IPS-NIHi7 (cell line): ENCODE results near the gene ZMYND19.
A peak's percentile ranks its signal among the peaks of the same experiment; 100 is the strongest.
"Not testable (repeated sequence)": the region's sequence is repeated elsewhere in the genome, so short reads cannot be mapped to it uniquely, and the experiment has no call there.

Experiments
- DNase-seq: peaks from one replicate; pipeline ENCODE4 v3.0.0; 2012; ENCODE audit warnings: mixed read lengths; ENCODE audit errors: extremely low spot score

ZMYND19 gene

DNA sequence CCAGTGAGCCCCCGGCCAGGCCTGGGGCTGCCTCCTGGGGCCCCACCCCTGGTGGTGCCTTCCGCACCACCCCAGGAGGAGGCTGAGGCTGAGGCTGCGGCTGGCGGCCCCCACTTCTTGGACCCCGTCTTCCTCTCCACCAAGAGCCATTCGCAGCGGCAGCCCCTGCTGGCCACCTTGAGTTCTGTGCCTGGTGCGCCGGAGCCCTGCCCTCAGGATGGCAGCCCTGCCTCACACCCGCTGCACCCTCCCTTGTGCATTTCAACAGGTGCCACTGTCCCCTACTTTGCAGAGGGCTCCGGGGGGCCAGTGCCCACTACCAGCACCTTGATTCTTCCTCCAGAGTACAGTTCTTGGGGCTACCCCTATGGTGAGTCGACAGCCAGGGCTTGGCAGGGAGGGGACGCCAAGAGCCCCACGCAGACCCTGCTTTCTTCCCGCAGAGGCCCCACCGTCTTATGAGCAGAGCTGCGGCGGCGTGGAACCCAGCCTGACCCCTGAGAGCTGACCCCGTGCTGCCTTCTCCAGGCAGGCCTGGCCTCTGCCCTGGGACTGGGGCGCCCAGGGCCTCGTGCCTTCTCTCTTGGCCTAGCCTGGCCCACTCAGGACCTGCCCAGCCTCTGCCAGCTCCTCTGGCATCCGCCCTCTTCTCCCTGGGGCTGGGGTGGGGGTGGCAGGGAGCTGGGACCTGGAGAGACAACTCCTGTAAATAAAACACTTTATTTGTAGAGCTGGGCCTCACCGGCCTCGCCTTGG is 24.5 kb upstream of the ZMYND19 start:
- DNase-seq: no peak

DNA sequence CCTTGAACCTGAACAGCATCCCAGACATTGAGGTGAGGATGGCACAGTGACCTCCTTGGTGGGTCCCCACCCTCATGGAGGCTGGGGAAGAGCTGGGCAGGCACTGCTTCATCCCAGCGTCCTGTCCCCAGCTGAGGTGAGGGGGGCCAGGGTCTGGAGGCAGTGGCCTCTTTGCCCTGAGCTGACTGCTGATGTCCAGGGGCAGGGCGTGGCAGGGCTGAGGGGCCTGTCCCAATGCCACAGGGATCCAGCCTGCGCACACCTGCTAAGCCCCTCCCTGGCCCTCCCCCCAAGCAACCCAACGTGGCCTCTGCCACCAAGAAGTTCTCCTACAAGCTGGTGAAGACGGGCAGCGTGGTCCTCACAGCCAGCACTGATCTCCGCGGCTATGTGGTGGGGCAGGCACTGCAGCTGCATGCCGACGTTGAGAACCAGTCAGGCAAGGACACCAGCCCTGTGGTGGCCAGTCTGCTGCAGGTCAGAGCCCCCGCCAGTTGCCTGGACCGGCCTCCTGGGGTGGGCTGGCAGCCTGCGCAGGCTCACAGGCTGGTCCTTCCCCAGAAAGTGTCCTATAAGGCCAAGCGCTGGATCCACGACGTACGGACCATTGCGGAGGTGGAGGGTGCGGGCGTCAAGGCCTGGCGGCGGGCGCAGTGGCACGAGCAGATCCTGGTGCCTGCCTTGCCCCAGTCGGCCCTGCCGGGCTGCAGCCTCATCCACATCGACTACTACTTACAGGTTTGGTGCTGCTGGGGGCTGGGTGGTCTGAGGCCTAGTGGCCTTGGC is 23.6 kb upstream of the ZMYND19 start:
- DNase-seq: no peak

- DNase-seq: no peak
Observed at GRCh38 chr9:137613259-137613658, 22.9 kb upstream of the ZMYND19 start.

- DNase-seq: no peak
Observed at GRCh38 chr9:137612741-137613142, 22.4 kb upstream of the ZMYND19 start.

- peak; percentile 35 for DNase-seq
Observed at GRCh38 chr9:137611623-137612609, 21.6 kb upstream of the ZMYND19 start.

DNA sequence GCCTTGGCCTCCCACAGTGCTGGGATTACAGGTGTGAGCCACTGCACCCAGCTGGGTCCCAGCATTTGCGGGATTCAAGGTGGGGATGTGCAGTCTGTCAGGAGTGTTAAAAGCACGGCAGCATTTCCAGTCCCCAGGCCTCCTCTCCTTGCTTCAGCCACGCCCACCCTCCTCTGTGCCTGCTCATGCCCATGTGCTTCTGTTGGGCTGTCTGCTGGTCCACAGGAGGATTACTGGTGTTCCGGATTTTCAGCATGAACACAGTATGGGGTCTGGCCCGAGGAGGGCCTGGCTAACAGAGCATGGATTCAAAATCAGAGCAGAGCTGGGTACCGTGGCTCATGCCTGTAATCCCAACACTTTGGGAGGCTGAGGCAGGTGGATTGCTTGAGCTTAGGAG is 20.6 kb upstream of the ZMYND19 start:
- DNase-seq: no peak

DNA sequence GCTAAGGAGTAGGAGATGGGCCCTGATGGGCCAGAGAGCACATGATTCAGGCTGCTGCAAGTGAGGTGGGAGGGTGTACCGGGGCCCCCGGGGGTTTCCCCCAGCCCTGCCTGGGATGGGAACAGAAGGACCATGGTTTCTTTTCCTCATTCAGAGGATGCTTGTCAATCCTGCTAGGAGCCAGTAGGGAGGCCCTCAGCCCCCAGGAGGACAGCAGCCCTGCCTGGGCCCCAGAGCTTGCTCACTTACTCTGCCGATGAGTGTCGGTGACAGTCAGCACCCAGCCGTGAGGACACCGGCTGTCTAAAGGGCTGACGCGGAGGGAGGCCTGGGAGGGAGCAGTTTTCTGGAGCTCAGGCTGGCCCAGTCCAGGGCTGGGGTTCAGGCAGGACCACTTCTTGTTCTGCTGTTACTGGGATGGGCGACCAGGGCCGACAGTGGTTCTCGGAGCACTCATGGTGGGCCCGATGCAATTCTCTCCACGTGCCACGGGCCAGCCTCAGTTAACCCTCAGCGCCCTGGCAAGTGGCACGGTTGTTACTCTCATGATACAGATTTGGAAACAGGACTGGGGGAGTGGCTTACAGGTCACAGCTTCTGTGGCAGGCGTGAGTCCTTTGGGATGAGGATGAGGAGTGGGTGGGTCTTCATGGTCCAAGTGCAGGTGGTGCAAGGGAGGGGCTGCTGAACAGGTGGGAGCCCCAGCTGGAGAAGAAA is 17.0 kb upstream of the ZMYND19 start:
- DNase-seq: no peak

GRCh38 chr9:137606734-137607138 is 16.4 kb upstream of the ZMYND19 start:
- DNase-seq: no peak

- DNase-seq: no peak
Observed at GRCh38 chr9:137606005-137606621, 15.8 kb upstream of the ZMYND19 start.

DNA sequence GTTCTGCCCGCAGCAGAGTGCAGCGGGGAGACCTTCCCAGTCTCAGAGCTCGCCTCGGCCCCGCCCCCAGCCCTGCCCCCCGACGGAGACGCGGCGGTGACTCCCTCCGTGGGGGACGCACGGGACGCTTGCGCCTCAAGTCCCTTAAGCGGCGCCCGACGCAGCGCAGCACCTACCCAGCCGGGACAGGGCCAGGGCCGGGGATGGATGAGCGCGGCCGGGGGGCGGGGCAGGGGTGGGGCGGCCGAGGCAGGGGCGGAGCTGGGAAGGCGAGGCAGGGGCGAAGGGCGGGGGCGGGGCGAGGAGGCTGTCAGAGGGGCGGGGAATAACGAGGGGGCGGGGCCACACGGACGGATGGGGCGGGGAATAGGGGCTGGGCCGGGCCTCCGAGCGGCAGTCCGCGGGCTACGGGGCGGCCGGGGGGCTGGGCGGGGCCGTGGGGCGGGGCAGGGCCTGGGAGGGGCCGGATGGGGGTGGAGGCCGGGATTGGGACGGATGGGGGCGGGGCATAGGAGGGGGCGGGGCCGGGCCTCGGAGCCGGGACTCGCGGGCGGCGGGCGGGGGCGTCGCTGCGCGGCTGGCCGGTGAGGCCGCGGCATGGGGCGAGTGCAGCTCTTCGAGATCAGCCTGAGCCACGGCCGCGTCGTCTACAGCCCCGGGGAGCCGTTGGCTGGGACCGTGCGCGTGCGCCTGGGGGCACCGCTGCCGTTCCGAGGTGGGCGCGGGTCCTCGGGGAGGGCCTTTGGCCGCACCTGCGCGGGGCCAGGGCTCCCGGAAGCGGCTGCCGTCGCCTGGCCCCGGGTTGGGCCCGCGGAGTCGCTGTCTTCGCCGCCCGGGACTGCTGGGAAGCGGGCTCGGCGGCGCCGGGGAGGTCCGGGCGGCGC is 15.1 kb upstream of the ZMYND19 start, which contains the start of gene ARRDC1:
TSS of gene ARRDC1 (plus strand) at position 566 of the 884 bp plus-strand sequence. CDS start at position 598, 32 bp downstream.
- peak; percentile 97 for DNase-seq

- DNase-seq: no peak
Observed at GRCh38 chr9:137604345-137605086, 14.2 kb upstream of the ZMYND19 start.

GRCh38 chr9:137603879-137604278 is 13.6 kb upstream of the ZMYND19 start:
- DNase-seq: no peak

DNA sequence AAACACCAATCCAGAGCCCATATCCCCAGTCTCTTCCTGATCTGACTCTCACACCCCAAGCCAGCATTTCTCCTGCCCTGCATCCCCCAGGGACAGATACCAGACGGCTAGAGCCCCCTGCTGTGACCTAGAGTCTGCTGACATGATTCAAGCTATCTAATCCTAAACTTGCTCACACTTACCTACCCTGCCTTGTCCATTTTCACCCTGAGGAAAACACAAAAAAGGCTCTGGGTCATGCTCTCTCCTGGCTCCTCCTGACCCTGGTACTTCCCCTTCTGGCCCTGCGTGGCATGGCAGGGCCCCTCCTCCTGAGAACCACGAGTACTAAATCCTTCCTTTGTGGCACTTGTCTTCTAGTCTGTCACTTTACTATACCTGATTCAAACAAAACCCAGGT is 12.3 kb upstream of the ZMYND19 start:
- no peak for DNase-seq

GRCh38 chr9:137598943-137599342 is 8.6 kb upstream of the ZMYND19 start:
- no peak for DNase-seq

GRCh38 chr9:137596577-137596976 is 6.3 kb upstream of the ZMYND19 start:
- DNase-seq: not testable (repeated sequence)

DNA sequence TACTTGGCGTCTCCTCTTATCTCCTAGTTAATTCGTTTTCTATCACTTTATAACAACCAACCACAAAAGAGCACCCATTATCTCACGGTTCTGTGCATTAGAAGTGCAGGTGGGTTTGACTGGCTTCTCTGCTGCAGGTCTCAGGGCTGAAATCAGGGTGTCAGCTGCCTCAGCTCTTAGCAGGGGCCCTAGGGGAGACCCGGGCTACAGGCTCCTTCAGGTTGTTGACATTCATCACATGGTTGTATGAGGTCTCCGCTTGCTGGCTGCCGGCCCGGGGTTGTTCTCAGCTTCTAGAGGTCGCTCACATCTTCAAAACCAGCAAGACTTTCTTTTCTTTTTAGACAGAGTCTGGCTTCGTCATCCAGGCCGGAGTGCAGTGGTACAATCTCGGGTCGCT is 2.9 kb upstream of the ZMYND19 start:
- no peak for DNase-seq

- no peak for DNase-seq
Observed at GRCh38 chr9:137592767-137593166, 2.5 kb upstream of the ZMYND19 start.

- no peak for DNase-seq
Observed at GRCh38 chr9:137590123-137590468, 216 bp downstream of the ZMYND19 start.
